ENCODE data around the gene SLC26A6.

The SLC26A6 gene

DNA sequence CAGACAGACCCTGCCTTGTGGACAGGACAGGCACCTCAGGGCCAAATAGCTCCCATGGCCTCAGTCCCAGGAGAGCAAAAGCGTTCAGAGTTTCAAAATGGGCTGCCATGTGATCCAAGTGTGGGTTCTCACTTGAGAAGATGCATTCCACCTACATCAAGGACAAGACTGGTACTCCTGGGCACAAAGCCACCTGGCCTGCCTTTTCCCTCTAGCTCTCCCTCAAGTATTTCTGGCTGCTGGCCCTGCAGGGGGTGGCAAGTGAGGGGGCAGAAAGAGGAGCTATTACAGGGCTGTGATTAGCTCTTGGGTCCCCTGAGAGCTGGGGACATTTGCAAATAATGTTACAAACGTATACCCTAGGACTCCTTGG lies 33.7 kb downstream of the SLC26A6 start:
- no peak overlapping the region for H3K27ac ChIP-seq
- TF ChIP-seq ZFX (IDR thresholded peaks at IDR 0.05) (no peak), CTCF (conservative IDR thresholded peaks at IDR 0.05) (no peak)

GRCh38 chr3:48600711-48601621 lies 34.3 kb downstream of the SLC26A6 start:
- TF ChIP-seq CTCF (conservative IDR thresholded peaks at IDR 0.05) (no peak), ZFX (IDR thresholded peaks at IDR 0.05) (no peak)
- H3K27ac ChIP-seq, result no peak overlapping the region

- no peak for TF ChIP-seq ZFX (IDR thresholded peaks at IDR 0.05)
- no peak for TF ChIP-seq CTCF (conservative IDR thresholded peaks at IDR 0.05)
- no peak overlapping the region for H3K27ac ChIP-seq
Measured at GRCh38 chr3:48599509-48600285, 35.6 kb downstream of the SLC26A6 start.

- TF ChIP-seq CTCF (conservative IDR thresholded peaks at IDR 0.05) (no peak), ZFX (IDR thresholded peaks at IDR 0.05) (no peak)
- no peak overlapping the region for H3K27ac ChIP-seq
Measured at GRCh38 chr3:48599077-48599501, 36.2 kb downstream of the SLC26A6 start.

DNA sequence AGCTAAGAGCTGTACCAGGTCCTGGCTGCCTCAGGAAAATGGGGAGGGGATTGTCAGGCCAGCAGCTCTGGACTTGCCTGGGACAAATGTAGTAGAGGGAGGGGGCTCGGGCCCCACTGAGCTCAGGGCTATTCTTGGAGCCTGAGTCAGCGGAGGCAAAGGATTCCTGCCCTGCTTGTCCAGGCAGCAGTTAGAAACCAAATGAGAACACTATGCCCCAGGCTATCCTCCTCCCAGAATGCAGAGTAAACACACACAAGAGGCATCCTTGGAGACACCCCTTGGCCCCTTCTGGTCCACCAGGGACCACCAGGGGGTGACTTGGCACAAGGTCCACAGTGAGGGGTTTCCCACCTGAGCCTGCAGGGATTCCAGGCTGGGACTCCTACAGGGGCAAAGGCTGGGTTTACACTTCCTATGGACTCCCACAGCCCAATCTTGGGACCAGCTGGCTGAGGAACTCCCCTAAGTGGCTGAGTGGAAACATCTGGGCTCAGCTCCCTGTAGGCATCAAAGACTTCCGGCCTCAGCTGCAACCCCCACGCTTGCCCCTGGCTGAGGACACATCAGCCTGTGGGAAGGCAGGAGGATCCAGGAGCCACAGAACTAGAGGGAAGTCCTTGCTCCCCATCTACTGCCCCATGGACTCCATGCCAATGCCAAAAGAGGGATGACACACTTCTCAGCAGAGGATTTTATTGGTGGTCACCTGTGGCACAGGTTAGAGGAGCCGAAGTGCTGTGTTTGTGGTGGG lies 36.8 kb downstream of the SLC26A6 start:
- no peak overlapping the region for H3K27ac ChIP-seq
- no peak for TF ChIP-seq ZFX (IDR thresholded peaks at IDR 0.05)
- no peak for TF ChIP-seq CTCF (conservative IDR thresholded peaks at IDR 0.05)

DNA sequence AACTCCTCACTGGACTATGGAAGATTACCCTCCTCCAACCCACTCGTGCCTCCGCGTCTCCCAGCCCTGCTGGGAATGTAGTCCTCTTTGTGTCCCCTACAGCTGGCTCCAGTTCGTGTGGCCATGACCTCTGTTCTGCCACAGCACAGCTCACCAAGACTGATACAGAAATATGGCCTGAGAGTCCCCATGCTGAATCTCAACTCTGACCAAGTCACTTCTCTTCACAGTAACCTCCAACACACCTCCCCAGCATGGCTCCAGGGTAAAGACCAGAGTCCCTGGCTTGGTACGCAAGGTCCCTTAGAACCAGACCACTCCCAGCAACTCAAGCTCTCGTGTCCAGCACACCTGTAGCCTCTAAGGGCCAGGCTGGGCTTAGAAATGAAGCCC lies 37.9 kb downstream of the SLC26A6 start:
- H3K27ac ChIP-seq, result no peak overlapping the region
- TF ChIP-seq ZFX (IDR thresholded peaks at IDR 0.05) (no peak), CTCF (conservative IDR thresholded peaks at IDR 0.05) (no peak)
